HEK293T (cell line): ENCODE measurements around the gene PRKCH.

Experiments
- SP1 ChIP-seq: fragments of 450-650 bp; IDR thresholded peaks from 2 replicates; pipeline ENCODE4 v1.6.1; 2017
- TARDBP ChIP-seq: fragments of 450-650 bp; IDR thresholded peaks from 2 replicates; pipeline ENCODE4 v1.6.1; 2016

DNA sequence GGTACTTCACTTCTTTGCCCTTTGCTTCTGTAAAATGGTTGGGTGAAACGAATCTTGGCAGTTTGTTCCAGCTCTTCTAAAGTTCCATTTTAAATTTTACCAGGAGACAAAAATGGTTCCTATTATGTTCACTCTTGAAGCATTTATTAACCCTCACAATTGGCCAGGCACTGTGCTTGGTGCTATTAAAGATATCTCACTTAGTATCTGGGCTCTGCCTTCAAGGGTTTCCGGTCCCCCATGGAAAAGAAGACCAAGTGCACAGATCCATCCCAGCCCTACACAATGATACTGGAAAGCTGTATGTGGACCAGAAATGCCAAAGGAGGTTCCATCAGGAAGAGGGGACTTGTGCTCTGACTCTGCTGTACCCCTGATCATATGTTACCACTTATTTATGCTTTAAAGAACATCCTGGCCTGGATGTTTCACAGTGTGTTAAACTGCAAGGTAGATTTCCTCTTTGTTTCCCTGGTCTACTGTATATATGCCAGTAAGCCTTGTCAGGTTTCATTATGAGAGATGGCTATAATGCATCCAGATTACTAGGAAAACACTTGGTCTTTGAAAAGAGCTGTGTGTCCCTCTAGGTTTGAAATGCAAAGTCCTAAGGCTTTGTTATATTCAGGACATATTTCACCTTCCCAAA, 154.8 kb downstream of the PRKCH start:
- TF ChIP-seq TARDBP, result no peak
- TF ChIP-seq SP1, result no peak
